KMS-11 (cell line): ENCODE results near the gene MICAL2.

Experiments used
- H2AFZ ChIP-seq: fragments of 200-600 bp; sonication (generic); 2 replicates; pipeline ENCODE4 v1.6.1; 2016; ENCODE audit warnings: antibody characterized with exemption, mixed run types, low read depth
- H3K27ac ChIP-seq: fragments of 200-600 bp; sonication (generic); 2 replicates; pipeline ENCODE4 v1.6.1; 2016; ENCODE audit warnings: mild to moderate bottlenecking, mixed run types
- H3K27me3 ChIP-seq: fragments of 200-600 bp; sonication (generic); 2 replicates; pipeline ENCODE4 v1.6.1; 2017; ENCODE audit warnings: mild to moderate bottlenecking, low read depth, mixed run types, moderate library complexity; ENCODE audit not compliant: insufficient read depth
- H3K36me3 ChIP-seq: fragments of 200-600 bp; sonication (generic); 2 replicates; pipeline ENCODE4 v1.6.1; 2017; ENCODE audit warnings: mild to moderate bottlenecking, mixed run types; ENCODE audit not compliant: insufficient read depth
- H3K4me1 ChIP-seq: fragments of 200-600 bp; sonication (generic); 2 replicates; pipeline ENCODE4 v1.6.1; 2016; ENCODE audit warnings: mild to moderate bottlenecking, low read depth, mixed run types; ENCODE audit not compliant: poor library complexity, severe bottlenecking
- H3K4me2 ChIP-seq: fragments of 200-600 bp; sonication (generic); 2 replicates; pipeline ENCODE4 v1.7.0; 2016; ENCODE audit warnings: mild to moderate bottlenecking, mixed run types
- H3K4me3 ChIP-seq: fragments of 200-600 bp; sonication (generic); IDR thresholded peaks from 2 replicates; pipeline ENCODE4 v1.6.1; 2017; ENCODE audit warnings: low read depth, low read length, mixed read lengths; ENCODE audit not compliant: insufficient read depth
- H3K79me2 ChIP-seq: fragments of 200-600 bp; sonication (generic); 2 replicates; pipeline ENCODE4 v1.6.1; 2016; ENCODE audit warnings: low read depth, mixed run types; ENCODE audit not compliant: insufficient read depth
- H3K9ac ChIP-seq: fragments of 200-600 bp; sonication (generic); 2 replicates; pipeline ENCODE4 v1.6.1; 2016; ENCODE audit warnings: mild to moderate bottlenecking, mixed run types
- H4K20me1 ChIP-seq: fragments of 200-600 bp; sonication (generic); 2 replicates; pipeline ENCODE4 v1.6.1; 2016; ENCODE audit warnings: mild to moderate bottlenecking, mixed run types; ENCODE audit not compliant: insufficient read depth
- TF ChIP-seq, protein P1 (sequence below): fragments of 200-600 bp; sonication (generic); conservative IDR thresholded peaks from 2 replicates; pipeline ENCODE4 v1.6.1; 2017; ENCODE audit warnings: low read depth, mild to moderate bottlenecking, antibody characterized with exemption, low read length, moderate library complexity, mixed read lengths

MICAL2 gene

DNA sequence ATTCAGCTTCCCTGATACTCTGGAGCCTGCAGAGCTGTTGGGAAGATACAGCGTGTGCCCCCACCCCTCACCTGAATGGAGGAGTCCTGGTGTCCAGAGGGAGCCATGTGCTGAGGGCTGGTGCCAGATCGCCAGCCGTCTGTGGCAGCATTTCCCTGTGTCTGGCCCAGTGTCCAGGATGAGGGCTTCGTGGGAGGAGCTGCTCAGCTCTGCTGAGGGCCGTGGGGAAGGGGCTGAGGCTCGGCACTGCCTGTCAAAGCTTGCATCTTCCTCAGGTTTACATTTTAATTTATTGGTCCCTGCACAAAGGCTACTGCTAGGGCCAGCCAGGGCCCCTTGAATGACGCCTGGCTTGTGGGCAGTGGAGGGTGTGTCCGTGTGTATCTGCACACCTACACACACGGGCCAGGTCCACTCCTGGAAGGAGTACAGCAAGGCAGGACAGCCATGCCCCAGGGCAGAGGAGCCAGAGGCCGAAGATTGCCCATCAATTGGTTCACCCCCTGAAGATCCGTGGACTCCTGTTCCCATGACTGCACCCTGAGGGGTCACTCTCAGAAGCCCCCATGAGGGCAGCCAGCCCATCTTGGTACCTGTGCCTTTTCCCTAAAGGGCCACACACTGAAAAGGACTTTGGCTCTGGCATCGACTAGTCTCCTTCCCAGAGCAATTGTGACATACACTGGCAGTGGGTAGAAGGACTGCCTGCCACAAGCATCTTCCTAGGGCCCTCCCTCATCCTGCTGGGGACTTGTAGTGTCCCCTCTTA, 159.2 kb downstream of the MICAL2 start:
- Histone ChIP-seq H3K36me3 (no peaks in the 10 kb centered on the region), H3K79me2 (no peaks in the 10 kb centered on the region), H4K20me1 (no peaks in the 10 kb centered on the region), H3K27me3 (no peaks in the 10 kb centered on the region), H3K9ac (no peak overlapping the region), H3K4me2 (no peak overlapping the region), H3K4me3 (no peak overlapping the region), H2AFZ (no peak overlapping the region), H3K4me1 (no peaks in the 10 kb centered on the region), H3K27ac (no peak overlapping the region)
- TF ChIP-seq, protein P1, sequence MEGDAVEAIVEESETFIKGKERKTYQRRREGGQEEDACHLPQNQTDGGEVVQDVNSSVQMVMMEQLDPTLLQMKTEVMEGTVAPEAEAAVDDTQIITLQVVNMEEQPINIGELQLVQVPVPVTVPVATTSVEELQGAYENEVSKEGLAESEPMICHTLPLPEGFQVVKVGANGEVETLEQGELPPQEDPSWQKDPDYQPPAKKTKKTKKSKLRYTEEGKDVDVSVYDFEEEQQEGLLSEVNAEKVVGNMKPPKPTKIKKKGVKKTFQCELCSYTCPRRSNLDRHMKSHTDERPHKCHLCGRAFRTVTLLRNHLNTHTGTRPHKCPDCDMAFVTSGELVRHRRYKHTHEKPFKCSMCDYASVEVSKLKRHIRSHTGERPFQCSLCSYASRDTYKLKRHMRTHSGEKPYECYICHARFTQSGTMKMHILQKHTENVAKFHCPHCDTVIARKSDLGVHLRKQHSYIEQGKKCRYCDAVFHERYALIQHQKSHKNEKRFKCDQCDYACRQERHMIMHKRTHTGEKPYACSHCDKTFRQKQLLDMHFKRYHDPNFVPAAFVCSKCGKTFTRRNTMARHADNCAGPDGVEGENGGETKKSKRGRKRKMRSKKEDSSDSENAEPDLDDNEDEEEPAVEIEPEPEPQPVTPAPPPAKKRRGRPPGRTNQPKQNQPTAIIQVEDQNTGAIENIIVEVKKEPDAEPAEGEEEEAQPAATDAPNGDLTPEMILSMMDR: no peak

DNA sequence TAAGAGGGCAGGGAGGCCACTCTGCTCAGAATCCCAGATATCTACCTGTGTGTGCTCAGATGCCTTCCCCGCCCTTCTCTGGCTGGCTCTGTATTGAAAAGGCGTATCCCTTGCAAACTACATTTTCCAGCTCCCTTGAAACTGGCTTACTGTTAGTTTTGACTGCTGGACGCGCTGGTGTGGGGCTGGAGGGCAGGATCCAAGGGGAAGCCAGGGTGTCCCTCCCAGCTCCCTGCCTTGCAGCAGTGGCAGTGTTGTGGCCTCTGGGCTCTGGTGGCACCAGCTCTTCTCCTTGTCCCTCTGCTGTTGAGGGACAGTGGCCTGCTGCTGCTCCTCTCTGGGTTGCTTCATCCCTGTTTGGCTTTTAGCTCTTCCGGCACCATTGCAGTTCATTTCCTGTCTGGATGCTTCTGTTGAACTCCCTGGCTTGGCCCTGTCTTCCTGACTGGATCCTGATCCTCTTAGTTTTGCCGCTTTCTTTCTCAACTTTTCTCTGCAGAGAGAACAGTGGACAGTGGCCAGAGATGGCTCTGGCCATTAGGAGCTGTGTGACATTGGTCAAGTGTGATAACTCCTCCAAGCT, 159.9 kb downstream of the MICAL2 start:
- H3K27ac ChIP-seq: no peak overlapping the region
- no peaks in the 10 kb centered on the region for H3K4me1 ChIP-seq
- no peak overlapping the region for H3K4me2 ChIP-seq
- TF ChIP-seq, protein P1: no peak
- H3K36me3 ChIP-seq: no peaks in the 10 kb centered on the region
- no peak overlapping the region for H2AFZ ChIP-seq
- no peaks in the 10 kb centered on the region for H3K79me2 ChIP-seq
- no peaks in the 10 kb centered on the region for H4K20me1 ChIP-seq
- no peaks in the 10 kb centered on the region for H3K27me3 ChIP-seq
- H3K9ac ChIP-seq: no peak overlapping the region
- no peak overlapping the region for H3K4me3 ChIP-seq

DNA sequence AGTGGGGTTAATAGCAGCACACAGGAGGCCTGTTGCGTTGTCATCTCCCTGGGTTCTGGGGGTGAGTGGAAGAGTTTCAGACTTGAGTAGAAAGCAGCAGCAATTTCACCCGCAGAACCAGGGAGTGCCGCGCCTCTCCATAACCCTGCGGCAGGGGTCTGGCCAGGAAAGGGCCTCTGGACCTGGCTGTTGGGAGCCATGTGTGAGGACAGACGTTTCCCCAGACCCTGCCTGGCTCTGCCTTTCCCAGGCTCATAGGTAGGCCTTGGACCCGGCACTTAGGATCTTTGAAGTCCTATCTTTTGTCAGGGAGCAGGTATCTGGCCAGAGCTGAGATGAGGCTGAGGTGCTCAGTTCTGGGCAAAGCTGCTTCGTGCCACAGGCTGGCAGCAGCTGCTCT, 160.4 kb downstream of the MICAL2 start:
- Histone ChIP-seq H3K27me3 (no peaks in the 10 kb centered on the region), H3K4me2 (no peak overlapping the region), H4K20me1 (no peaks in the 10 kb centered on the region), H3K4me3 (no peak overlapping the region), H3K36me3 (no peaks in the 10 kb centered on the region), H3K9ac (no peak overlapping the region), H3K4me1 (no peaks in the 10 kb centered on the region), H3K27ac (no peak overlapping the region), H2AFZ (no peak overlapping the region), H3K79me2 (no peaks in the 10 kb centered on the region)
- TF ChIP-seq, protein P1: no peak

DNA sequence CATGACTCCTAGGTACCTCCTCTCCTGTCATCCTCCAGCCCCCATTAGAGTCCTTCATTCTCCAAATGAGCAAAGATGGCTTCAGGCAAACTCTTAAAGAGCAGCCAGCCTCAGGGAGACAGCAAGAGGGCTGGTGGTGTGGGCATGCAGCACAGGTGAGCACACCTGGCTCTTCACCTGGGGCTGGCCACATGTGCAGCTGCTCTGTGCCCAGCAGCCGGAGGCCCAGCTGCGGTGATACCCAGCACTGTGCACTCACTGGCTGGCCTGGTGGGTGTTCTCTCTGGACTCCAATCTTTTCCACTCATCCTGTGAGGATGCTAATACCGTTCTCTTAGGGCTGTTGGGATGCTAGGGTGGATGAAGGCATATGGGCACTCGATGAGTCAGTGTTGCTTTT, 160.9 kb downstream of the MICAL2 start:
- Histone ChIP-seq H3K27me3 (no peaks in the 10 kb centered on the region), H3K36me3 (no peaks in the 10 kb centered on the region), H3K4me2 (no peak overlapping the region), H4K20me1 (no peaks in the 10 kb centered on the region), H3K4me1 (no peaks in the 10 kb centered on the region), H2AFZ (no peak overlapping the region), H3K27ac (no peak overlapping the region), H3K9ac (no peak overlapping the region), H3K4me3 (no peak overlapping the region), H3K79me2 (no peaks in the 10 kb centered on the region)
- TF ChIP-seq, protein P1: no peak
